SJCRH30 (cell line): ENCODE measurements around the gene LIMS2. TPM values are rescaled to one million over a fixed set of nuclear protein-coding genes. Genes with fewer than 3 reads are reported as not detected.

Experiments used
- DNase-seq, 2 experiments: peaks; one replicate each; pipeline ENCODE4 v3.0.0-alpha.2; 2015 to 2020
- H3K27ac ChIP-seq: fragments of 250-450 bp; sonication (Bioruptor Pico); 2 replicates; pipeline ENCODE4 v1.5.1; 2020; ENCODE audit warnings: mild to moderate bottlenecking, moderate library complexity
- H3K27me3 ChIP-seq: fragments of 250-450 bp; sonication (Bioruptor Pico); 2 replicates; pipeline ENCODE4 v1.5.1; 2020; ENCODE audit warnings: mild to moderate bottlenecking, moderate library complexity
- H3K36me3 ChIP-seq: fragments of 250-450 bp; sonication (Bioruptor Pico); 2 replicates; pipeline ENCODE4 v1.5.1; 2020; ENCODE audit warnings: mild to moderate bottlenecking, moderate library complexity
- H3K4me1 ChIP-seq: fragments of 250-450 bp; sonication (Bioruptor Pico); 2 replicates; pipeline ENCODE4 v1.5.1; 2020; ENCODE audit warnings: mild to moderate bottlenecking, moderate library complexity
- H3K4me3 ChIP-seq: fragments of 250-450 bp; sonication (Bioruptor Pico); 2 replicates; pipeline ENCODE4 v1.5.1; 2020; ENCODE audit warnings: mild to moderate bottlenecking, moderate library complexity
- H3K9me3 ChIP-seq: fragments of 250-450 bp; sonication (Bioruptor Pico); replicated peaks from 2 replicates; pipeline ENCODE4 v1.5.1; 2020; ENCODE audit warnings: mild to moderate bottlenecking, moderate library complexity
- total RNA-seq: library from RNA; depleted of rRNA; stranded (reverse); fragments of >200 nt; shearing (Covaris generic); gene quantifications from 2 replicates; pipeline ENCODE4 v1.2.3, GENCODE V29; 2014

Gene LIMS2
- total RNA-seq, 1 experiment from 2014 or later: 5.5 TPM

GRCh38 chr2:127615511-127616166 is 59.7 kb downstream of the LIMS2 start:
- H3K27me3 ChIP-seq: no peaks in the 10 kb centered on the region
- peaks cover 6% of the 10 kb centered on the region for H3K9me3 ChIP-seq
- no peak for DNase-seq
- peak overlapping the region; percentile 36; the same call in 1 of the 2 replicates for H3K27ac ChIP-seq
- H3K4me1 ChIP-seq: peaks cover 15% of the 10 kb centered on the region
- H3K36me3 ChIP-seq: no peaks in the 10 kb centered on the region
- no peak overlapping the region for H3K4me3 ChIP-seq

GRCh38 chr2:127614731-127615130 is 60.6 kb downstream of the LIMS2 start:
- Histone ChIP-seq H3K4me1 (peaks cover 15% of the 10 kb centered on the region), H3K4me3 (no peak overlapping the region), H3K27me3 (no peaks in the 10 kb centered on the region), H3K36me3 (no peaks in the 10 kb centered on the region), H3K9me3 (peaks cover 6% of the 10 kb centered on the region), H3K27ac (peak overlapping the region; percentile 36)
- peak; percentile 32 to 41 for DNase-seq

DNA sequence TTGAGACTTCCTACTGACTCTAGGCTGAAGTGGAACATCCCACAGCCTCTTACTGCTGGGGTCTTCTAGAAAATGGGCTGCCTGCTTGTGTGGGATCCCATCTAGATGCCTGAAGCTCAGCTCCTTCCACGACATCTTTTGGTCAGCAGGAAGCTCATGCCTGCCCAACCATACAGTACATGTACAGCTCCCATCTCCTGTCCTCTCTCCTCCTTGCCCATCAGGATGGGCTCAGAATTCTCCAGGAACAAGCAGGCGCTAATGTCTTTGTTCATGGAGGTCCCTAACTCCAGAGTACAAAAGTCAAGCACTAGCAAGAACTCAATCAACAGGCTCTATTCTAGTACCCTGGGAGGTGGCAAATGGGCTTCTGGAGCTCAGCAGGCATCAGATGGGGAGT is 61.1 kb downstream of the LIMS2 start:
- Histone ChIP-seq H3K4me3 (no peak overlapping the region), H3K4me1 (peaks cover 15% of the 10 kb centered on the region), H3K36me3 (no peaks in the 10 kb centered on the region), H3K27ac (peak overlapping the region; percentile 36), H3K27me3 (no peaks in the 10 kb centered on the region), H3K9me3 (peaks cover 6% of the 10 kb centered on the region)
- no peak for DNase-seq

DNA sequence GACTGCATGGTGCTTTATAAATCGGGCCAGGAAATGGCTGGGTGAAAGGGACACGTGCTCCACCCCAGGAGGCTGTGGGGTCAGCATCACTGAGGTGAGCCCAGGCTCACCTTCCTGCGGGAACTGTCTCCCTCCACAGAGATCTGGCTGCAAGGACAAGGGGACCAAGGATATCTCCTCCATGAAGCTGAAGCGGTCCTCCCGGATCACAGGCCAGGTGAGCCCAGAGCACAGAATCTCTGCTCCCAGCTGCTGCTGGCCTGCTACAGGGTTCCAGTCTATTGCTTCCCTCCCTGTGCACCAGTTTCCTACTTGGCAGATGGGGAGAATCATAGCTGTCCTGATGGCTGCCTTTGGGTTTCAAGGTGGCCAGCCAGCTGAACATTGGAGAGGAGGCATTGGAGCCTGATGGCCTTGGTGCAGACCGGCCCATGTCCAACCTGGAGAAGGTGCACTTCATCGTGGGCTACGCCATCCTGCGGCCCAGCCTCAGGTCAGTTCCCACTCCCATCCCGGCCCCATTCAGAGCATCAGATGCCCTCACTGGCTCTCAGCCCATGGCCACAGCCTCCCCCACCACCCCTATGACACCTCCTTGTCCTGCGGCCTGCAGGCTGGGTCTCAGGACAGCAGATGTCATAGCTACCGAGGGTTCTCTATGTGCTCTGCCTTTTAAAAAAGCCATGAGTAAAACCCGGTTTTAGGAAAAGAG is 63.1 kb downstream of the LIMS2 start:
- Histone ChIP-seq H3K9me3 (peaks cover 6% of the 10 kb centered on the region), H3K4me1 (peaks cover 15% of the 10 kb centered on the region), H3K36me3 (no peaks in the 10 kb centered on the region), H3K27me3 (no peaks in the 10 kb centered on the region), H3K4me3 (no peak overlapping the region), H3K27ac (no peak overlapping the region)
- no peak for DNase-seq

DNA sequence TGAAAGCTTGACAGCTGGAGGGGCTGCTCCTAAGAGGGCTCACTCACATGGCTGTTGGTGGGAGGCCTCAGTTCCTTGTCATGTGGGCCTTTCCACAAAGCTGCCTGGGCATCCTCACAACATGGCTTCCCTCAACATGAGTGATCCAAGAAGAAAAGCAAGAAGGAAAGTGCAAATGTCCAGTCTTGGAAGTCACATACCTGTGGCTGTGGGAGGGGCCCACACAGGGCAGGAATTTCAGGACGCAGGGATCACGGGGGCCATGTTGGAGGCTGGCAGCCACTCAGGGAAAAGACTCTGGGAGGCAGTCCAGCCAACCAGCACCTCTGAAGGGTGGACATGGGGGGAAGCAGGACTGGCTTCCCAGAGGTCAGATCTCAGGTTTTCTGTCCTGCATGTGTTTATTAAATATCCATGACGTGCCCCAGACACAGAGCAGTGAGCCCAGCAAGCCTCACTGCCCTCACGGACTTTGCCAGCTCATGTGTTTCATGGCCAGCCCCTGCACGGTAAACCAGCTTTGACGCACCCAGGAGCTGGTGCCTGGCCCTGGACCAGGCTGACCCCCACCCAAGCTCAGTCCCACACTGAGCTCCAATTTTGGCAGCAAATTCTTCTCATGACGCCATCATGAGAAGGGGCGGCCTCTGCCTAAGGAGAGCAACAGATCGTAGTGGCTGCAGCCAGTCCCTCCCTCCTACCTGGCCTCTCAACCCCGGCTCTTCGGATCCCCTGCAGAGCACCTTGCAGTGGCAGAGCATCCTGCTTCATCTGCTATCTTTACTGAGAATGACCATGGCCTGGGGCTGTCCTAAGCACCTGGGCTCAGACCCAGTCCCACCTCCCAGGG is 64.0 kb downstream of the LIMS2 start:
- no peak for DNase-seq
- peaks cover 15% of the 10 kb centered on the region for H3K4me1 ChIP-seq
- H3K36me3 ChIP-seq: no peaks in the 10 kb centered on the region

GRCh38 chr2:127610561-127610960 is 64.8 kb downstream of the LIMS2 start:
- peaks cover 13% of the 10 kb centered on the region for H3K4me1 ChIP-seq
- no peaks in the 10 kb centered on the region for H3K27me3 ChIP-seq
- peaks cover 6% of the 10 kb centered on the region for H3K9me3 ChIP-seq
- H3K27ac ChIP-seq: no peak overlapping the region
- no peak overlapping the region for H3K4me3 ChIP-seq
- H3K36me3 ChIP-seq: no peaks in the 10 kb centered on the region
- DNase-seq: no peak

More for the DNA sequence above, 64.0 kb downstream of the LIMS2 start:
- H3K9me3 ChIP-seq: peaks cover 6% of the 10 kb centered on the region
- H3K27me3 ChIP-seq: no peaks in the 10 kb centered on the region
- no peak overlapping the region for H3K27ac ChIP-seq
- H3K4me3 ChIP-seq: no peak overlapping the region

DNA sequence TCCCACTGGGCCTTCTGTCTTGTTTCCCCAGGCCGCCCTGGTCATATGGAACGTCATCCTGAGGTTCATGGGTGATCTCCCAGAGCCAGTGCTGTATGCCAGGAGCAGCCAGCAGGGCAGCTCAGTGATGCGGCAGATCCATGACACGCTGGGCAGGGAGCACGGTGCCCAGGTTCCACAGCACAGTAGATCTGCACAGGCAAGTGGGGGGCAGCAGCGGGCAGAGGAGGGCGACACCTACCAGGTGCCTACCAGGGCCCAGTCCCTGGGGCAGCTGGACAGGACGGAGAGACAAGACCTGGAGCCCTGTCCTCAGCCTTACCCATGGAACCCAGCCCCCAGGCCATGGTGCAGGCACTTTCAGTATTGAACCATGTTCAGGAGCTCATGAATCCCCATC is 65.5 kb downstream of the LIMS2 start:
- no peaks in the 10 kb centered on the region for H3K27me3 ChIP-seq
- H3K36me3 ChIP-seq: no peaks in the 10 kb centered on the region
- H3K4me1 ChIP-seq: peaks cover 8% of the 10 kb centered on the region
- no peak overlapping the region for H3K27ac ChIP-seq
- H3K4me3 ChIP-seq: no peak overlapping the region
- DNase-seq: no peak
- H3K9me3 ChIP-seq: peaks cover 6% of the 10 kb centered on the region

- peaks cover 6% of the 10 kb centered on the region for H3K9me3 ChIP-seq
- H3K27me3 ChIP-seq: no peaks in the 10 kb centered on the region
- H3K36me3 ChIP-seq: no peaks in the 10 kb centered on the region
- no peak overlapping the region for H3K4me3 ChIP-seq
- H3K27ac ChIP-seq: no peak overlapping the region
- no peak for DNase-seq
- H3K4me1 ChIP-seq: peaks cover 2% of the 10 kb centered on the region; the same call in 1 of the 2 replicates
Measured at GRCh38 chr2:127609031-127609751, 66.1 kb downstream of the LIMS2 start.

DNA sequence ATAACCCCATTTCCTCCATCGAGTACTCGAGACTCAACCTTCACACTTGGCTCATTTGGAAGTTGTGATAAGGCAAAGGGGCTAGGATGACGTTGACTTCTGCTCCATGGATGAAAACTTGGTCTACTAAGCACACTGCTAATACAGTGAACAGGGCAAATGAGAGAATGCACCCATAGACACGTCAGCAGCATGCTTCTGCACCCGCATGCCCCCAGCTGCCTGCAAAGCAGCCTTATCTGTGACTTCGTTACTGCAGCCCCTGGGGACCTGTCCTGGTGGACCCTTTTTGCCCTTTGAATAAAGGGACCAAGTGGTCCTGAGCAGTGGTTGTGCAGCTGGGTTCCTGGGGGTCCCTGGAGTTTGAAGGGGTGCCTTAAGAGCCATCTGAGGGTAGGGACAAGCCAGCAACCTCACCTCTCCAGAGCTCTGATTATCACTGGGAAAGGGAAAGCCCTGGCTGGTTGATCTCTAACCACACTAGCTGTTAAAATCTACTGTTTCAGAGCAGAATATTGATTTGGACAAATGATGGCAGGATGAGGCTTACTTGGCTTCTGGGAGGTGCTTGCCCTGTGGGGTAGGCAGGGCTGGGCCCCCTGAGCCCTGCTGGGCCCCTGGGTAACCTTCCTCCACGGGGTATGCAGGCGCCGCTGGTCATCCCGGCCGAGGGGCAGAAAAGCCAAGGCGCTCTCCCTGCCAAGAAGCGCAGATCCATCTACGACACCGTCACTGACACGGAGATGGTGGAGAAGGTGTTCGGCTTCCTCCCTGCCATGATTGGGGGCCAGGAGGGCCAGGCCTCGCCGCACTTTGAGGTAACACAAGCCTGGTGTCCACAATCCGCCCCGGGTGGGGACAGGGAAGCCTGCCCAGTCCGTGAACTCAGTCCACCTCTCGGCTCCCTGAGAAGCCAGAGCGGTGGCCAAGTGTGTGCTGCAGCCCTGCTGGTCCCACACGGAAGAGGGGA is 67.0 kb downstream of the LIMS2 start:
- no peak overlapping the region for H3K27ac ChIP-seq
- no peaks in the 10 kb centered on the region for H3K27me3 ChIP-seq
- no peak for DNase-seq
- peaks cover 2% of the 10 kb centered on the region for H3K9me3 ChIP-seq
- H3K36me3 ChIP-seq: no peaks in the 10 kb centered on the region
- no peak overlapping the region for H3K4me3 ChIP-seq
- H3K4me1 ChIP-seq: no peaks in the 10 kb centered on the region

- DNase-seq: no peak
- Histone ChIP-seq H3K27me3 (no peaks in the 10 kb centered on the region), H3K9me3 (no peaks in the 10 kb centered on the region; the same call in 1 of the 2 replicates), H3K36me3 (no peaks in the 10 kb centered on the region), H3K27ac (no peak overlapping the region), H3K4me3 (no peak overlapping the region), H3K4me1 (no peaks in the 10 kb centered on the region)
Measured at GRCh38 chr2:127607399-127607908, 67.9 kb downstream of the LIMS2 start.

- H3K4me3 ChIP-seq: no peak overlapping the region
- H3K36me3 ChIP-seq: 0 out of 2 replicates have a peak, but pooled peaks cover 2% of the 10 kb centered on the region
- no peaks in the 10 kb centered on the region for H3K27me3 ChIP-seq
- DNase-seq: no peak
- H3K27ac ChIP-seq: no peak overlapping the region
- peaks cover 5% of the 10 kb centered on the region for H3K9me3 ChIP-seq
- no peaks in the 10 kb centered on the region for H3K4me1 ChIP-seq
Measured at GRCh38 chr2:127606625-127607398, 68.5 kb downstream of the LIMS2 start.

DNA sequence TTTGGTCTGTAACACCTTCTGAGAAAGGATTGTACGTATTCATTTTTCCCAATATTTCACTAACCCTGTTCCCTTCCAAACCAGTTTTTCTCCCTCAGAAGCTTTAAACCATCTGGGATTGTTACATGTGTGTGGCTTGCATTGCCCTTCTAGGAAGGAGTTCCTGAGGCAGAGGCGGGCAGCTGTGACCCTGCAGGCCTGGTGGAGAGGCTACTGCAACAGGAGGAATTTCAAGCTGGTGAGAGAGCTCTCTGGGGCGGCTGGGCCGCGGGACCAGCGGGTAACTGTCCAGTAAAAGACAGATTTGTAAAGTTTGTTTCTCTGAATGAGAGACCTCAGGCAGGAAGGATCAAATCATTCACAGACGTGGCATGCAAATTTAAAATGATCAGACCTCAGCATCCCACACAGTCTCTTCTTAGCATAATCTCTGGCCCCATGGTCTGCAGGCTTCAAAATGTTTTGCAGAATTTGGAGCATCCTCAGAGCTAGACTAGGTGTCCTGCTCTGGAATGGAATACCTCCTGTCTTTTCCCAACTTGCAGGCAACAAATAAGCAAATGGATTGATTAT is 69.6 kb downstream of the LIMS2 start:
- H3K27ac ChIP-seq: no peak overlapping the region
- no peak overlapping the region for H3K4me3 ChIP-seq
- no peaks in the 10 kb centered on the region for H3K27me3 ChIP-seq
- H3K9me3 ChIP-seq: peaks cover 6% of the 10 kb centered on the region
- no peak for DNase-seq
- H3K4me1 ChIP-seq: no peaks in the 10 kb centered on the region
- 0 out of 2 replicates have a peak, but pooled peaks cover 2% of the 10 kb centered on the region for H3K36me3 ChIP-seq
